ENCODE measurements around the gene PDE4D. TPM values are rescaled to one million over a fixed set of nuclear protein-coding genes. Genes with fewer than 3 reads are reported as not detected.

The PDE4D gene
- total RNA-seq, 1 experiment from 2014 or later, result 3.3 TPM

GRCh38 chr5:59660737-59661136 is 232.8 kb downstream of the PDE4D start (continued):
- no peak for TF ChIP-seq ARID4B (CRISPR knock-in tag; IDR thresholded peaks at IDR 0.05; ENCODE audit: borderline replicate concordance)
- TF ChIP-seq USF1 (CRISPR knock-in tag; IDR thresholded peaks at IDR 0.05), result no peak
- TF ChIP-seq EMX1 (CRISPR knock-in tag; IDR thresholded peaks at IDR 0.05), result no peak
- TF ChIP-seq CBFB (CRISPR knock-in tag; IDR thresholded peaks at IDR 0.05; ENCODE audit: low read depth), result no peak
- no peak for TF ChIP-seq MYBL2 (CRISPR knock-in tag; IDR thresholded peaks at IDR 0.05)
- no peak for TF ChIP-seq JUN (CRISPR knock-in tag; IDR thresholded peaks at IDR 0.05)
- TF ChIP-seq ZNF671 (CRISPR knock-in tag; IDR thresholded peaks at IDR 0.05), result no peak
- no peak for TF ChIP-seq PRRX2 (CRISPR knock-in tag; IDR thresholded peaks at IDR 0.05)
- no peak for TF ChIP-seq ZNF532 (CRISPR knock-in tag; IDR thresholded peaks at IDR 0.05; ENCODE audit: borderline replicate concordance)

- Mint-ChIP-seq H3K4me3 (no peak overlapping the region), H3K9me3 (no peaks in the 10 kb centered on the region), H3K4me1 (peaks cover 10% of the 10 kb centered on the region), H3K27me3 (ENCODE audit: low read depth) (no peaks in the 10 kb centered on the region), H3K36me3 (no peaks in the 10 kb centered on the region), H3K27ac (no peak overlapping the region)
- DNase-seq (ENCODE audit: low spot score), result no peak
- POLR2A ChIA-PET, result no interaction called here
- CTCF ChIA-PET, result no interaction called here
- ATAC-seq, result no peak
- TF ChIP-seq EMX1 (CRISPR knock-in tag; IDR thresholded peaks at IDR 0.05) (no peak), ZNF425 (CRISPR knock-in tag; conservative IDR thresholded peaks at IDR 0.05) (no peak), CDX4 (CRISPR knock-in tag; IDR thresholded peaks at IDR 0.05; ENCODE audit: borderline replicate concordance) (no peak), TCF7 (CRISPR knock-in tag; IDR thresholded peaks at IDR 0.05; ENCODE audit: low read depth) (no peak), OVOL2 (CRISPR knock-in tag; IDR thresholded peaks at IDR 0.05; ENCODE audit: borderline replicate concordance) (no peak), STAT6 (CRISPR knock-in tag; conservative IDR thresholded peaks at IDR 0.05; ENCODE audit: low read depth) (no peak), ZNF263 (CRISPR knock-in tag; IDR thresholded peaks at IDR 0.05; ENCODE audit: low read depth) (no peak), PREB (CRISPR knock-in tag; IDR thresholded peaks at IDR 0.05; ENCODE audit: borderline replicate concordance) (no peak), NFE2L1 (CRISPR knock-in tag; IDR thresholded peaks at IDR 0.05) (no peak)
Measured at GRCh38 chr5:59656351-59657254, 236.9 kb downstream of the PDE4D start.
